Measurements from ENCODE around the gene CES2. TPM values are rescaled to one million over a fixed set of nuclear protein-coding genes. Genes with fewer than 3 reads are reported as not detected.

Gene CES2
- total and polyA plus RNA-seq, 9 of the 15 experiments (the other 6 are each of a cell fraction or from before 2014, with no cell fraction given): 2.2 to 37.9 (median 24.4) TPM

DNA sequence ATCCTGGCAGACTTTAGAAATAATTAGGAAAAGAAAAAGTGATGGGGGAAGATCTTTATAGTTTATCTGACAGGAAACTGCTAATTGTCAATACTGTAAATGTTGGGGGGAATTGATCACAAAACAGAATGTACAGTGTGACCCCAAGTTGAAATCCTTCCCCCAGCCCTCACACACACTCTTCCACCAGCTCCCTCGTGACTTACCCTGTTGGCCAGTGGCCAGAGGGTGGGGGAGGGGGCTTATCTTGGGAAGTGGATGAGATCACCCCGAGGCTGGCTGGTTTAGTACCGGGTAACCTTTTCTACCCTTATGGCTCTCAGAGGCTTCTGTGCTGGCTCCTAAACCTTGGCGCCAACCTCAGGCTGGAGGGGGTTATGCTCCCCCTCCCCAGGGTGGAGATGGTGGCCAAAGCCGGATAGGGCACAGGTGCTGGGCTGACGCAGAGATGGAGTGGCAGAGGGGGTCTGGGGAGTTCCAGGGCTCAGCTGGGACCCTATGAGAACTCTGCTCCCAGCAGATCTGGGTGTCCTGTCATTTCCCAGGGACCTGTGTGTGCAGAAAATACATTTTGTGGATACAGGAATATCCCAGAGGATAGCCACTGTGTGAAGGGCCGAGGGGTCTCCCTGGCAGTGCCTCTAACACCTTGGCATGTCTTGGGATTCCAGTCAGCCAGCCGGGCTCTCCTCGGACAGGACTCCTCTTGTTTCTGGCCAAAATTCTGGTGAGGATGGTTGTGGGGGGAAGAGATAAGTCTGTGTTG, 35.2 kb upstream of the CES2 start (continued):
- TF ChIP-seq MNT (conservative IDR thresholded peaks at IDR 0.05) (peak; percentile 43 to 74), TRIM24 (IDR thresholded peaks at IDR 0.05) (peak; percentile 65 to 86), EP400 (IDR thresholded peaks at IDR 0.05) (peak; percentile 88), ZKSCAN3 (CRISPR knock-in tag; IDR thresholded peaks at IDR 0.05) (no peak), ZNF175 (CRISPR knock-in tag; IDR thresholded peaks at IDR 0.05; ENCODE audit: low read depth) (peak; percentile 86), GATAD2B (IDR thresholded peaks at IDR 0.05; ENCODE audit: borderline replicate concordance) (peak; percentile 86; the same call in 1 of the 2 replicates), ZNF384 (IDR thresholded peaks at IDR 0.05; ENCODE audit: low read depth, low read length) (0 out of 2 replicates have a peak, but pooled peaks have one; percentile 14), ZNF224 (CRISPR knock-in tag; IDR thresholded peaks at IDR 0.05) (no peak), ELF4 (CRISPR knock-in tag; IDR thresholded peaks at IDR 0.05) (no peak), MYC (IDR thresholded peaks at IDR 0.05; ENCODE audit: low read depth, low read length) (peak; percentile 91), MYC (CRISPR knock-in tag; IDR thresholded peaks at IDR 0.05; ENCODE audit: borderline replicate concordance, low read depth) (no peak), GATA2 (CRISPR knock-in tag; IDR thresholded peaks at IDR 0.05) (peak; percentile 45; the same call in 1 of the 2 replicates), SRF (CRISPR knock-in tag; IDR thresholded peaks at IDR 0.05) (no peak), MAFG (tag; conservative IDR thresholded peaks at IDR 0.05) (0 out of 2 replicates have a peak, but pooled peaks have one; percentile 10), RAD21 (CRISPR knock-in tag; conservative IDR thresholded peaks at IDR 0.05 in 1 of 2, IDR thresholded peaks at IDR 0.05 in 1 of 2) (peak; percentile 12 to 33; a peak in 2 of 4 replicates), BRD4 (IDR thresholded peaks at IDR 0.05) (peak; percentile 67; the same call in 1 of the 2 replicates), E2F4 (CRISPR knock-in tag; IDR thresholded peaks at IDR 0.05; ENCODE audit: low read depth) (no peak), HDAC3 (IDR thresholded peaks at IDR 0.05; ENCODE audit: borderline replicate concordance, partially characterized antibody) (no peak), THAP7 (CRISPR knock-in tag; IDR thresholded peaks at IDR 0.05) (no peak)
- TF ChIP-seq, protein P1, sequence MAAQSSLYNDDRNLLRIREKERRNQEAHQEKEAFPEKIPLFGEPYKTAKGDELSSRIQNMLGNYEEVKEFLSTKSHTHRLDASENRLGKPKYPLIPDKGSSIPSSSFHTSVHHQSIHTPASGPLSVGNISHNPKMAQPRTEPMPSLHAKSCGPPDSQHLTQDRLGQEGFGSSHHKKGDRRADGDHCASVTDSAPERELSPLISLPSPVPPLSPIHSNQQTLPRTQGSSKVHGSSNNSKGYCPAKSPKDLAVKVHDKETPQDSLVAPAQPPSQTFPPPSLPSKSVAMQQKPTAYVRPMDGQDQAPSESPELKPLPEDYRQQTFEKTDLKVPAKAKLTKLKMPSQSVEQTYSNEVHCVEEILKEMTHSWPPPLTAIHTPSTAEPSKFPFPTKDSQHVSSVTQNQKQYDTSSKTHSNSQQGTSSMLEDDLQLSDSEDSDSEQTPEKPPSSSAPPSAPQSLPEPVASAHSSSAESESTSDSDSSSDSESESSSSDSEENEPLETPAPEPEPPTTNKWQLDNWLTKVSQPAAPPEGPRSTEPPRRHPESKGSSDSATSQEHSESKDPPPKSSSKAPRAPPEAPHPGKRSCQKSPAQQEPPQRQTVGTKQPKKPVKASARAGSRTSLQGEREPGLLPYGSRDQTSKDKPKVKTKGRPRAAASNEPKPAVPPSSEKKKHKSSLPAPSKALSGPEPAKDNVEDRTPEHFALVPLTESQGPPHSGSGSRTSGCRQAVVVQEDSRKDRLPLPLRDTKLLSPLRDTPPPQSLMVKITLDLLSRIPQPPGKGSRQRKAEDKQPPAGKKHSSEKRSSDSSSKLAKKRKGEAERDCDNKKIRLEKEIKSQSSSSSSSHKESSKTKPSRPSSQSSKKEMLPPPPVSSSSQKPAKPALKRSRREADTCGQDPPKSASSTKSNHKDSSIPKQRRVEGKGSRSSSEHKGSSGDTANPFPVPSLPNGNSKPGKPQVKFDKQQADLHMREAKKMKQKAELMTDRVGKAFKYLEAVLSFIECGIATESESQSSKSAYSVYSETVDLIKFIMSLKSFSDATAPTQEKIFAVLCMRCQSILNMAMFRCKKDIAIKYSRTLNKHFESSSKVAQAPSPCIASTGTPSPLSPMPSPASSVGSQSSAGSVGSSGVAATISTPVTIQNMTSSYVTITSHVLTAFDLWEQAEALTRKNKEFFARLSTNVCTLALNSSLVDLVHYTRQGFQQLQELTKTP (IDR thresholded peaks at IDR 0.05; ENCODE audit: low read depth in 1 of 2, partially characterized antibody in 2 of 2): peak; percentile 64 to 77
